K562 (cell line): ENCODE data around the gene ACR.

Experiments used
- ATF1 ChIP-seq, 2 experiments: fragments of 450-650 bp in 1 of 2; IDR thresholded peaks; 2 replicates each; pipeline ENCODE4 v1.6.1; 2016; ENCODE audit warnings: missing compliant biosample characterization in 1 of 2, missing genetic modification characterization in 1 of 2
- POLR2AphosphoS5 ChIP-seq: IDR thresholded peaks from 2 replicates; pipeline ENCODE4 v1.6.1; 2011; ENCODE audit warnings: mild to moderate bottlenecking, low read depth, low read length, moderate library complexity; ENCODE audit not compliant: control insufficient read depth, insufficient read depth
- RHOXF2B ChIP-seq: fragments of 250-450 bp; sonication (Bioruptor Pico); conservative IDR thresholded peaks from 2 replicates; pipeline ENCODE4 v1.5.1; 2021
- SMAD3 ChIP-seq: fragments of 450-650 bp; formaldehyde crosslinking; conservative IDR thresholded peaks from 2 replicates; pipeline ENCODE4 v1.4.0; 2020; ENCODE audit warnings: mild to moderate bottlenecking
- SMARCC2 ChIP-seq: fragments of 450-650 bp; IDR thresholded peaks from 2 replicates; pipeline ENCODE4 v1.6.1; 2017; ENCODE audit warnings: antibody characterized with exemption, moderate library complexity, mild to moderate bottlenecking, low read depth

DNA sequence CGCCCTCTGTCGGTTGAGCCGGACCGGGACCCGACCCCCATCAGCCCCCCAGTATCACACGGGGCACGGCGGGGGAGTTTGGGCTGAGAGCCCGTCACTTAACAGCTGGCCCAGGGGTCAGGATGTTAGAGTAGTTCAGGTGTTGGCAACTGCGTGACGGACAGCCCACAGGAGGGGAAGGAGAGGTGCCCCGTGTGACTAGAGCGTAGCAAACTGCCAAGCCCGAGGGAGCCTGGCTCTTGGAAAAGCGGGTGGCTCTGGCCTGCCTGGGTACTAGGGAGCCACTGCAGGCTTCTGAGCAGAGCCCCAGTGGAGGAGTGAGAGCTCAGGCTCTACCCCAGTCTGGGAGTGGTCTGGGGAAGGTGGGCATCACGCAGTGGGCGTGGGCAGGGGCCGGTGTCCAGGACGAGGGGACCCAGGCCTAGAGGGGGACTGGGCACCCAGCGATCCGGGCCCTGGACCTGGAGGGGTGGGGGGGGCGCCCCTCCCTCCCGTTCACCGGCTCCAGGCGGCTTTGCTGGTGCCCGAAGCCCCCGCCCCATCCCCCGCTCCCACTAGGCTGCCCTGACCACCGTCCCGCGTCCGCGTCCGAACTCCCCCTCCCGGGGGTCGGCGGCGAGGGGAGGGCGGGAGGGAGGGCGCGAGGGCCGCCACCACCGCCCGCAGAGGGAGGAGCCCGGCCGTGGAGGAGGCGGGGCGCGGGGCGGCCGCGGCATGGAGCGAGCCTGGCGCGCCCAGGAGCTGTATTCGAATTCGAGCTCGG is 41.0 kb upstream of the ACR start:
- TF ChIP-seq SMAD3 (CRISPR knock-in tag): no peak
- TF ChIP-seq ATF1 (CRISPR knock-in tag; IDR thresholded peaks at IDR 0.05): no peak
- TF ChIP-seq ATF1 (tag; IDR thresholded peaks at IDR 0.05): no peak
- TF ChIP-seq RHOXF2B: no peak
- no peak for TF ChIP-seq SMARCC2
- no peak for TF ChIP-seq POLR2AphosphoS5
